Peyer's patch (tissue), 4 donors: ENCODE results near the gene PLEKHG1. TPM values are rescaled to one million over a fixed set of nuclear protein-coding genes. Genes with fewer than 3 reads are reported as not detected.

Experiments used
- DNase-seq, 3 donors: peaks; one replicate each; pipeline ENCODE4 v3.0.0-alpha.2; 2017 to 2019
- H3K27ac ChIP-seq, 4 donors: fragments of 200-600 bp; sonication (generic); one replicate each; pipeline ENCODE4 v1.5.1; 2016 to 2019
- H3K27me3 ChIP-seq, 2 donors: fragments of 200-600 bp; sonication (generic); one replicate each; pipeline ENCODE4 v1.5.1; 2019
- H3K36me3 ChIP-seq, 3 donors: fragments of 200-600 bp; sonication (generic); one replicate each; pipeline ENCODE4 v1.5.1; 2016 to 2019
- H3K4me1 ChIP-seq, 4 donors: fragments of 200-600 bp; sonication (generic); one replicate each; pipeline ENCODE4 v1.5.1; 2016 to 2019
- H3K4me3 ChIP-seq, 4 donors: fragments of 200-600 bp; sonication (generic); 1 replicate in 3 of 4; 2 replicates in 1 of 4; pipeline ENCODE4 v1.5.1; 2016 to 2019; ENCODE audit warnings: mild to moderate bottlenecking in 1 of 4
- H3K9me3 ChIP-seq, 4 donors: fragments of 200-600 bp; sonication (generic); one replicate each; pipeline ENCODE4 v1.5.1; 2016 to 2019; ENCODE audit warnings: mild to moderate bottlenecking in 1 of 4
- CTCF ChIP-seq, 6 experiments: fragments of 450-650 bp in 4 of 6; fragments of 200-600 bp in 2 of 6; sonication (generic) in 1 of 6; IDR thresholded peaks; one replicate each; pipeline ENCODE4 v1.5.1; 2017 to 2019; ENCODE audit warnings: antibody characterized with exemption in 6 of 6, mild to moderate bottlenecking in 3 of 6, moderate library complexity in 1 of 6
- POLR2A ChIP-seq, 2 donors: fragments of 450-650 bp; IDR thresholded peaks; one replicate each; pipeline ENCODE4 v1.5.1; 2017; ENCODE audit warnings: antibody characterized with exemption in 2 of 2, mild to moderate bottlenecking in 2 of 2, moderate library complexity in 2 of 2
- total RNA-seq, 4 donors: library from RNA; depleted of rRNA; stranded (reverse); fragments of >200 nt; gene quantifications; one replicate each; pipeline ENCODE4 v1.1.0, GENCODE V29; 2016

The PLEKHG1 gene
- total RNA-seq, 4 donors from 2014 or later, result 52.2 to 281 (median 64.6) TPM

GRCh38 chr6:150624191-150624590 is 24.5 kb downstream of the PLEKHG1 start:
- TF ChIP-seq CTCF (IDR thresholded peaks at IDR 0.05) (no peak), POLR2A (IDR thresholded peaks at IDR 0.05) (no peak)
- no peak for DNase-seq
- peak overlapping the region in 2 of 4 donors; percentile 58 to 78 for H3K27ac ChIP-seq
- no peaks in the 10 kb centered on the region for H3K9me3 ChIP-seq
- no peaks in the 10 kb centered on the region for H3K36me3 ChIP-seq
- H3K27me3 ChIP-seq, result no peaks in the 10 kb centered on the region
- H3K4me3 ChIP-seq, result no peak overlapping the region
- peaks cover 0 to 33% (median 9%) of the 10 kb centered on the region in 4 donors for H3K4me1 ChIP-seq

- peaks cover 0 to 26% (median 11%) of the 10 kb centered on the region in 4 donors for H3K4me1 ChIP-seq
- H3K27me3 ChIP-seq, result no peaks in the 10 kb centered on the region
- peak overlapping the region in 1 of 4 donors; percentile 38 for H3K27ac ChIP-seq
- no peaks in the 10 kb centered on the region for H3K9me3 ChIP-seq
- no peak overlapping the region for H3K4me3 ChIP-seq
- no peak for DNase-seq
- H3K36me3 ChIP-seq, result no peaks in the 10 kb centered on the region
- TF ChIP-seq CTCF (IDR thresholded peaks at IDR 0.05) (no peak), POLR2A (IDR thresholded peaks at IDR 0.05) (no peak)
Measured at GRCh38 chr6:150625927-150626326, 26.2 kb downstream of the PLEKHG1 start.

GRCh38 chr6:150627154-150627553 is 27.5 kb downstream of the PLEKHG1 start:
- Histone ChIP-seq H3K27me3 (no peaks in the 10 kb centered on the region), H3K9me3 (no peaks in the 10 kb centered on the region), H3K4me1 (peaks cover 0 to 33% (median 21%) of the 10 kb centered on the region in 4 donors), H3K36me3 (no peaks in the 10 kb centered on the region), H3K4me3 (no peak overlapping the region), H3K27ac (peak overlapping the region; percentile 2 to 65 (median 6))
- TF ChIP-seq POLR2A (IDR thresholded peaks at IDR 0.05), result no peak
- TF ChIP-seq CTCF (IDR thresholded peaks at IDR 0.05), result no peak
- no peak for DNase-seq

GRCh38 chr6:150627585-150628025 is 27.9 kb downstream of the PLEKHG1 start:
- TF ChIP-seq POLR2A (IDR thresholded peaks at IDR 0.05), result no peak
- TF ChIP-seq CTCF (IDR thresholded peaks at IDR 0.05), result no peak
- H3K27me3 ChIP-seq, result no peaks in the 10 kb centered on the region
- H3K4me3 ChIP-seq, result no peak overlapping the region
- peaks cover 0 to 37% (median 21%) of the 10 kb centered on the region in 4 donors for H3K4me1 ChIP-seq
- H3K27ac ChIP-seq, result peak overlapping the region in 3 of 4 donors; percentile 2 to 65 (median 48)
- DNase-seq, result no peak
- no peaks in the 10 kb centered on the region for H3K36me3 ChIP-seq
- H3K9me3 ChIP-seq, result no peaks in the 10 kb centered on the region

- H3K4me3 ChIP-seq, result no peak overlapping the region
- DNase-seq, result no peak
- no peaks in the 10 kb centered on the region for H3K36me3 ChIP-seq
- H3K9me3 ChIP-seq, result no peaks in the 10 kb centered on the region
- no peaks in the 10 kb centered on the region for H3K27me3 ChIP-seq
- peak overlapping the region in 2 of 4 donors; percentile 48 to 65 for H3K27ac ChIP-seq
- no peak for TF ChIP-seq POLR2A (IDR thresholded peaks at IDR 0.05)
- TF ChIP-seq CTCF (IDR thresholded peaks at IDR 0.05), result no peak
- H3K4me1 ChIP-seq, result peaks cover 0 to 33% (median 16%) of the 10 kb centered on the region in 4 donors
Measured at GRCh38 chr6:150628908-150629307, 29.2 kb downstream of the PLEKHG1 start.
